ENCODE results near the gene CDH23.

Gene CDH23

GRCh38 chr10:71852355-71852937 lies 455.7 kb downstream of the CDH23 start:
- no peak for DNase-seq (ENCODE audit: low read depth in 3 of 3, low spot score in 1 of 3)

DNA sequence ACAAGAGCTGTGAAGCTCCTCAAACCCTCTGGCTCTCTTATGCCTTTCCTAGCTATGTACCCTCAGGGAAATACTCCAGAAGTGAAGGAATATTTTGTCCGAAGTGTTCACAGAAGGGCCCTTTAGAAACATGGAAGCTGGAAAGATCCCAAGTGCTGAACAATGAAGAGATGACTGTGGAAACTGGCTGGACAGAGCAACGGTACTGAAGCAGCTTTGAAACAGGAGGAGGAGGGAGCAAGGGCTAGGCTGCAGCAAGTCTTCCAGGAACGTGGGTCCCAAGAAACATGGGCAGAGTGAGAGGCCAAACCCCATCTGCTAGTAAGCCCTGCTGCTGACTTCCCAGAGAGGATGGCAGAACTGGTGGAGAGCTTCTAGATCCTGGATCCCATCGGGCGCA lies 457.3 kb downstream of the CDH23 start:
- DNase-seq (ENCODE audit: low read depth in 3 of 3, low spot score in 1 of 3) = no peak

DNA sequence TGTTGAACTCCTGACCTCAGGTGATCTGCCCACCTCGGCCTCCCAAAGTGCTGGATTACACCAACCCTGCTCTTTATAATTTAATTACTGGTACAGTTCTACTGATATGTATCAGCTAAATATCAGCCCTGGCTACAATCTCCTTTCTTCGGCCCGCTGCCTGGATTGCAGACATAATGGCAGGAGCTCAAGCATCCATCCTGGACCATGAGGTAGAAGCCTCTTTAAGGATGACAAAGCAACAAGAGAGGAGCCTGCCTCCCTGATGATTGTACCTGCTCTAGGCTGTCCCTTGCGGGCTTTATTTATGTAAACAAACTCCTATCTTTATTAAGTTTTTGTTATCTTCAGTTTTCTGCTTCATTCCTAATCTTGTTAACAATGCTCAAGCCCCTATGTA lies 459.9 kb downstream of the CDH23 start:
- no peak for DNase-seq (ENCODE audit: low read depth in 3 of 3, low spot score in 1 of 3)

DNA sequence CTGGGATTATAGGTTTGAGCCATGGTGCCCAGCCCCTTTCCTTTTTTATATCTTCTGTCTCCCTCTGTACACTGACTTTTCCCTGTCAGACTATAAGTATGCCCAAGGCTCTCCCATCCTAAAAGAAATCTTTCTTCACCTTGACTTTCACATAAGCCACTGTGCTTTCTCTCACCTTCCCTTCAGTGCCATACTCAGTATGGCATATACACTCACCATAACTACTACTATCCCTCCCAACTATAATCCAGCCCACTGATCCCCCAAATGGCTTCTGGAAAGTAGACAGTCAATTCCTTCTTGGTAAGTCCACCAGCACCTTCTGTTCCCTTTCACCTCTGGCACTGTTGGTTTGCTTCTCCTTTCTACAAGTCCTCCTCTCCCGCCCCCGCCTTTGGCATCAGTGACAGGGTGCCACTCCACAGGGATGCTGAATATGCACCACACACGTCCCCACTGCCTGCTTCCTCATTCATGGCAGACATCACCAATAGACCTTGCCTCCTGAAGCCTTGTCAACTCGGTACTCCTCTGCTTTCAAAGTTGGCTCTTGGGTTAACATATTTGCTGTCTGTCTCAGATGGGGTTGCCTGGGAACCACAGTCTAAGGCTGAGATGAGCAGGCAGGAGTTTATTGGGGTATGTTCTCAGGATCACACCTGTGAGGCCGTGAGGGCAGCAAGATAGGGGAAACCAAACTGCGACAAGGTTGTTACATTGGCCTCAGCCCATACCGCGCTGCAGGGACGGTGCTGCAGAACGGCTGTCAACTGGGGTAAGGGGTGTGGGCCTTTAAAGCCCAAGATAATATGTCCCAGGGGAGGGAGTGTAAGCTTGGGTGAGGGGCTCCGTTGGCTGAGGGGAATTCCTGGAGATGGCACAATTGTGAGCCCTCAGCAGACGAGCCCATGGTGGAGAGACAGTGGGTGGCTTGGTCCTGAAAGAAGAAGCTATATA lies 461.5 kb downstream of the CDH23 start:
- no peak for DNase-seq (ENCODE audit: low read depth in 3 of 3, low spot score in 1 of 3)

DNA sequence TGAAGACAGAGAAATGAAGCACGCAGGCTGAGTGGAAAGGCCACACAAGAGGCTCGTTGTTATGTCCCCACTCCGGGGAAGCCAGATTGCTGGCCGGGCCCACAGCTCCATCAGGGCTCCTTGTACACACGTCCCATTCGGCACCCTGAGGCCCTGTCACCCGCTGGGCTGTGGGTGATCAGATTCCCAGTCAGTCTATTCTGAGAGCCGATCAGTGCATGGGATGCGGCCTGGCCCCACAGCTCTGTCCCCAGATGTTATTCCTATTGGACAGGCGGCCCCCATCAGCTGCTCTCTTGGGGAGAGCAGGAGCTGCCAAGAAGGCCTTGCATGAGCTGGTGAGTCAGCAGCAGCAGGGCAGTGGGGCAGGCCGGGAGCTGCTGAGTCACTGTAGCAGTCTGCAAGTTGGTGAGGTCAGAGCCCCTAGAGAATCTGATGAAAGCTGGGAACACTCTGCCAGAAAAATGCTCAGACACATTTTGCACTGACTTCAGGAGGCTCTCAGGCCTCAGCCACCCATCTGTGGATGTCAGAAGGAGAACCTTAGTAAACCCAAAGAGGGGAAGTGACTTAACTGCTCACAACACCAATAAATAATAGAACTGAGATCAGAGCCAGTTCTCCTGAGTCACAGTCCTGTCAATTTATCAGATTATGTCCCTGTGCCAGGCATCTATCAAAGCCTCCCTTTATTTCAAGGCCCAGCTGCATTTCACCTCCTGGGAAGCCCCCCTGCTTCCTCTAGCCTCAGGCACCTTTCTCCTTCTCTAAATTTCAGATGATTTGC lies 463.7 kb downstream of the CDH23 start:
- DNase-seq (ENCODE audit: low read depth in 3 of 3, low spot score in 1 of 3) = no peak

DNA sequence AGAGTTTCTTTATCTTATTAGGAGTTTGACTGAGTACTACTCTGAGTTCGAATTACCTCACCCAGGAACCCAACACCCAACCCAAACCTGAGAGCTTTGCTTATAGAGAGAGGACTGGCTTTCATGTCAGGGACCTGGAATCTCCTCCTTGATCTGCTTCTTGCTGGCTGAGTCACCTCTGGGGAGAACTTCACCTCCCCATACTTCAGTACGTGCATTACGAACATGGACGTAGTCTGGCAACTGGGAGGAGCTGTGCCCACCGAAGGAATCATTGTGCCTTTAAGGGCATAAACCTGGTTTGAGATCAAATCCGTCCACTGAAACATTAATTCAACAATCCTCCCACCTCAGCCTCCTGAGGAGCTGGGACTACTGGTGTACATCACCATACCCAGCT lies 466.5 kb downstream of the CDH23 start:
- DNase-seq (ENCODE audit: low read depth in 3 of 3, low spot score in 1 of 3) = no peak

DNA sequence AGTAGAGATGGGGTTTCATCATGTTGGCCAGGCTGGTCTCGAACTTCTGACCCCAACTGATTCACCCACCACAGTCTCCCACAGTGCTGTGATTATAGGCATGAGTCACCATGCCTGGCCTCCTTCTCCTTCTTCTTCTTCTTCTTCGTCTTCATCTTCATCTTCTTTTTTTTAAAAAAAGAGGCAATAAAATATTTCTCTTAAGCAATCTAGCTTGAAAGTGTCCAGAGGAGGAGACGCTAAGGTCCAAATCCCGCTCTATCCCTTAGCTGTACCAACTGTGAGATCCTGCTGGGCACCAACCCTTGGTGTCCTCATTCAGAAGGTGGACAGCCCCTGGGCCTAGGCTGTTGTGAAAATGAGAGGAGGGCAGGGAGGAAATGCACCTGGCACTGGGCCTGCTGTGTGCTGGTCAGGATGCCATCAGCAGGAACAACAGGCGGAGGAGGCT lies 468.2 kb downstream of the CDH23 start:
- DNase-seq (ENCODE audit: low read depth in 3 of 3, low spot score in 1 of 3) = no peak

All from stimulated activated CD4-positive, alpha-beta T cell treated with anti-CD3 and anti-CD28 coated beads, TNF-alpha, amount 100 ng/mL, for 1 hour (primary cell).